ENCODE results near the gene GALNT12. TPM values are rescaled to one million over a fixed set of nuclear protein-coding genes. Genes with fewer than 3 reads are reported as not detected.
A peak's percentile ranks its signal among the peaks of the same experiment; 100 is the strongest.

The GALNT12 gene
- total RNA-seq, 4 donors from 2014 or later, result 18.9 to 58.6 (median 36.5) TPM

DNA sequence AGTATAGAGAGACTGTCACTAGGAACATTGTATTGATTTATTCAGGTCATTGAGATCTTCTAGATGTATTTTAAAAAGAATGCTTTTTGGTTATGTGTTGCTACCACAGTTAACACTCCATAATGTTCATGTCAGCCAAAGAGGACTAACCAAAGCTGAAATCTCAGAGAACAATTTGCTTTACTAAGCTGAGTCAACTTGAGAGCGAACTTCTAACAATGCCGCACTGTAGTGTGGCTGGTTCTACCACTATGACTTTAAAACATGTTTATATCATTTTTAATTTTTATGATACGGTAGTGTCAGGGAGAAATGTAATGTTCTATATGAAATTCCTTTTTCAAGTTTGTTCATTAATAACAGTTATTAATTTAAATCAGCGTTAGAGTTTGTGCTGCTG, 42.1 kb downstream of the GALNT12 start:
- H3K4me3 ChIP-seq (replicated peaks in 1 of 3), result no peak overlapping the region
- intact Hi-C loops (cut with DNase I), result no loop called here
- WGBS, 2 donors, result 97% methylated on average over 4 of the region's 4 CpGs

DNA sequence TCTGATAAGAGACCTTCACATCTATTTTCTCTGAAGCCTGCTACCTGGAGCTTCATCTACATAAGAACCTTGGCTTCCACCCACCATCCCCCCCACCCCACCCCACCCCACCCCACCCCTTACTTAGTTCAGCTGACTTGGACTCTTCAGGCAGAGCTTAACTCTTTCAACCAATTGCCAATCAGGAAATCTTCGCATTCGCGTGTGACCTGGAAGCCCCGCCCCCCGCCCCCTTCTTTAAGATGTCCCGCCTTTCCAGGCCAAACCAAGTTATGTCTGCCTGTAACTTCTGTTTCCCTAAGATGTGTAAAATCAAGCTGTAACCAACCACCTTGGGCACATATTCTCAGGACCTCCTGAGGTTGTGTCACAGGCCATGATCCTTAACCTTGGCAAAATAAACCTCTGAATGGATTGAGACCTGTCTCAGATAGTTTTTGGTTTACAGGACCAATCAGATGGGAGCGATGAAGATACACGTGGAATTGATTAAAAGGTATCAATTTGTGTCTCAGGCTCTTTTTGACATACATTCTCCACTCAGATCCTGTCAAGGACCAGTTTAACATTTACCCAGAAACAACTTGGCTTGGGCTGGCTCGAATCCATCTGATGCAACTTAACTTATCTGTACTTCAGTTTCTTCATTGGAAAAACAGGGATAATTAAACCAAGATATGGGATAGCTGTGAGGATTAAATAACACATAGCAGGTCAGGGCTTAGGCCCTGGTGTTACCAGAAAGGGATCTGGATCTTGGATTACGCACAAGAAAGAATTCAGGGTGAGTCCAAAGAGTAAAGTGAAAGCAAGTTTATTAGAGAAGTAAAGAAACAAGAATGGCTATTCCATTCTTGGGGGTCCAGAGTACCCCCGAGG, 43.6 kb downstream of the GALNT12 start:
- intact Hi-C loops (cut with DNase I), result no loop called here
- peaks cover 0 to 4% of the 10 kb centered on the region in 2 donors for H3K4me1 ChIP-seq
- DNase-seq, result no peak
- WGBS, 2 donors, result 92 to 94% methylated on average over 11 of the region's 11 CpGs
- H3K27me3 ChIP-seq, result no peaks in the 10 kb centered on the region
- no peak for TF ChIP-seq POLR2A (IDR thresholded peaks at IDR 0.05)
- TF ChIP-seq, protein P1, sequence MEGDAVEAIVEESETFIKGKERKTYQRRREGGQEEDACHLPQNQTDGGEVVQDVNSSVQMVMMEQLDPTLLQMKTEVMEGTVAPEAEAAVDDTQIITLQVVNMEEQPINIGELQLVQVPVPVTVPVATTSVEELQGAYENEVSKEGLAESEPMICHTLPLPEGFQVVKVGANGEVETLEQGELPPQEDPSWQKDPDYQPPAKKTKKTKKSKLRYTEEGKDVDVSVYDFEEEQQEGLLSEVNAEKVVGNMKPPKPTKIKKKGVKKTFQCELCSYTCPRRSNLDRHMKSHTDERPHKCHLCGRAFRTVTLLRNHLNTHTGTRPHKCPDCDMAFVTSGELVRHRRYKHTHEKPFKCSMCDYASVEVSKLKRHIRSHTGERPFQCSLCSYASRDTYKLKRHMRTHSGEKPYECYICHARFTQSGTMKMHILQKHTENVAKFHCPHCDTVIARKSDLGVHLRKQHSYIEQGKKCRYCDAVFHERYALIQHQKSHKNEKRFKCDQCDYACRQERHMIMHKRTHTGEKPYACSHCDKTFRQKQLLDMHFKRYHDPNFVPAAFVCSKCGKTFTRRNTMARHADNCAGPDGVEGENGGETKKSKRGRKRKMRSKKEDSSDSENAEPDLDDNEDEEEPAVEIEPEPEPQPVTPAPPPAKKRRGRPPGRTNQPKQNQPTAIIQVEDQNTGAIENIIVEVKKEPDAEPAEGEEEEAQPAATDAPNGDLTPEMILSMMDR (IDR thresholded peaks at IDR 0.05), result no peak
- no peak overlapping the region for H3K27ac ChIP-seq
- H3K4me3 ChIP-seq (replicated peaks in 1 of 3), result no peak overlapping the region
- no peaks in the 10 kb centered on the region for H3K36me3 ChIP-seq
- H3K9me3 ChIP-seq, result no peaks in the 10 kb centered on the region

More for the DNA sequence above, 42.1 kb downstream of the GALNT12 start:
- H3K9me3 ChIP-seq, result no peaks in the 10 kb centered on the region
- H3K36me3 ChIP-seq, result no peaks in the 10 kb centered on the region
- no peak overlapping the region for H3K27ac ChIP-seq
- no peak for TF ChIP-seq POLR2A (IDR thresholded peaks at IDR 0.05)
- TF ChIP-seq, protein P1 (IDR thresholded peaks at IDR 0.05), result no peak
- peaks cover 0 to 4% of the 10 kb centered on the region in 2 donors for H3K4me1 ChIP-seq
- H3K27me3 ChIP-seq, result no peaks in the 10 kb centered on the region
- DNase-seq, result no peak

DNA sequence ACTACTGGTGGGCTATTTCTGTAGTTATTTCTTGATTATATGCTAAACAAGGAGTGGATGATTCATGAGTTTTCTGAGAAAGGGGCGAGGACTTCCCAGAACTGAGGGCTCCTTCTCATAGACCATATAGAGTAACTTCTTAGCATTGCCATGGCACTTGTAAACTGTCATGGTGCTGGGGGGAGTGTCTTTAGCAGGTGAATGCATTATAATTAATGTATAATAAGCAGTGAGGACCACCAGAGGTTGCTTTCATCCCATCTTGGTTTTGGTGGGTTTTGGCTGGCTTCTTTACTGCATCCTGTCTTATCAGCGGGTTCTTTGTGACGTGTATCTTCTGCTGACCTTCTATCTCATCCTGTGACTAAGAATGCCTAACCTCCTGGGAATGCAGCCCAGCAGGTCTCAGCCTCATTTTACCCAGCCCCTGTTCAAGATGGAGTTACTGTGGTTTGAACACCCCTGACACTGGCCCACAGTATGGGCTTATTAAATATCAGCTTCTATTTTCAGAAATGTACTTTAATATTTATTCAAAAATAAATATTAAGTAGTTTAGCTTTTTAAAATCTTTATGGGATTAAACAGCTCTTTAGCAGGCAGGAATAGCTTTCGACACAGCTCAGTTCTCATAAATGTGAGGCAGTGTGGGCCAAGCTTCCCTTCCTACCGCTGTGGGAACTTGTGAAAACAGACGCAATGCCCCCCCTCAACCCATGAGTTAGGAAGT, 44.4 kb downstream of the GALNT12 start:
- H3K9me3 ChIP-seq, result no peaks in the 10 kb centered on the region
- TF ChIP-seq, protein P1 (IDR thresholded peaks at IDR 0.05), result no peak
- no peak for TF ChIP-seq POLR2A (IDR thresholded peaks at IDR 0.05)
- H3K4me3 ChIP-seq (replicated peaks in 1 of 3), result no peak overlapping the region
- 88 to 90% methylated on average over 6 of the region's 6 CpGs for WGBS, 2 donors
- DNase-seq, result no peak
- intact Hi-C loops (cut with DNase I), result no loop called here
- no peaks in the 10 kb centered on the region for H3K36me3 ChIP-seq
- H3K27me3 ChIP-seq, result no peaks in the 10 kb centered on the region
- peaks cover 0 to 7% of the 10 kb centered on the region in 2 donors for H3K4me1 ChIP-seq
- no peak overlapping the region for H3K27ac ChIP-seq

DNA sequence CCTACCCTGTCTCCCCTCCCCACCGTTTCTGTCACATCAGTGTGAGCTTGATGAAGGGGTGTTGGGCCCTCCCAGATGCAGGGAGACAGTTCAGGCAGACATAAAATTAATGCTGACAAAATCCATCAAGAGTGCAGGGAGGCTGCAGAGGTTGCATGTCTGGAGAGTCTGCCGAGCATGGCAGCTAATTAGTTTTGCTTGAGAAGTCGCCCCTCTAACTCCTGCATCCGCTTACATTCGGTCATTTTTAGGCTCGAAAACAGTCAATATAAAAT, 44.9 kb downstream of the GALNT12 start:
- WGBS, 2 donors, result 72 to 76% methylated on average over 6 of the region's 6 CpGs
- no peaks in the 10 kb centered on the region for H3K27me3 ChIP-seq
- TF ChIP-seq, protein P1 (IDR thresholded peaks at IDR 0.05), result no peak
- no peak for TF ChIP-seq POLR2A (IDR thresholded peaks at IDR 0.05)
- H3K9me3 ChIP-seq, result no peaks in the 10 kb centered on the region
- H3K4me1 ChIP-seq, result peaks cover 0 to 10% of the 10 kb centered on the region in 2 donors
- intact Hi-C loops (cut with DNase I), result no loop called here
- no peaks in the 10 kb centered on the region for H3K36me3 ChIP-seq
- no peak for DNase-seq
- no peak overlapping the region for H3K27ac ChIP-seq
- H3K4me3 ChIP-seq (replicated peaks in 1 of 3), result no peak overlapping the region

DNA sequence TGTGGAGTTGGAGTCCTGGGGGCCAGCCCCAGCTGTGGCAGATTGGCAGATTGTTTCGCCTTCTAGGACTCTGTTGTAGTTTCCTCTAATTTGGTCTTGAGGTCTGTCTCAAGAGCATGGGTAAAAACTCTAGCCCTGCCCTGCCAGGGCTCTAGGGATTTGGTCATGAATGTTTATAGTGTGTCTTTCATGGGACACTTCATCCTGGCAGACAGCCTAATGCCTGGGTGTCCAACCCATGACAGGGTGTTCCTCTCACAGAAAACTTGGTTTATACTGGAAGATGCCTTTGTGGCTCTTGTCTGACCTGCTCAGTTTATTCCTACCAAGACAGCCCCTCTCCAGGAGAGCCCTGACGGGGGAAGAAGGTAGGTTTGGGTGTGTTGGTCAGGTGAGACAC, 45.5 kb downstream of the GALNT12 start:
- Histone ChIP-seq H3K9me3 (no peaks in the 10 kb centered on the region), H3K4me1 (peaks cover 0 to 10% of the 10 kb centered on the region in 2 donors), H3K27me3 (no peaks in the 10 kb centered on the region), H3K27ac (no peak overlapping the region), H3K4me3 (replicated peaks in 1 of 3) (no peak overlapping the region), H3K36me3 (no peaks in the 10 kb centered on the region)
- DNase-seq, result peak; percentile 70 to 74
- intact Hi-C loops (cut with DNase I), result no loop called here
- WGBS, 2 donors, result 38 to 40% methylated on average over 2 of the region's 2 CpGs
- TF ChIP-seq POLR2A (IDR thresholded peaks at IDR 0.05), result no peak
- TF ChIP-seq, protein P1 (IDR thresholded peaks at IDR 0.05), result no peak

Data from thyroid gland (tissue), 4 donors.